Activated naive CD8-positive, alpha-beta T cell treated with anti-CD3 and anti-CD28 coated beads for 36 hours (primary cell): Measurements from ENCODE around the gene HEATR1. TPM values are rescaled to one million over a fixed set of nuclear protein-coding genes. Genes with fewer than 3 reads are reported as not detected.
"Not testable (repeated sequence)": the region's sequence is repeated elsewhere in the genome, so short reads cannot be mapped to it uniquely, and the experiment has no call there.

Experiments used
- DNase-seq: peaks from one replicate; pipeline ENCODE4 v3.0.0; 2021
- H3K27ac Mint-ChIP-seq: one replicate; pipeline ENCODE4 v1.8.0; 2022; ENCODE audit warnings: mild to moderate bottlenecking, moderate library complexity, mixed read lengths
- H3K27me3 Mint-ChIP-seq: one replicate; pipeline ENCODE4 v1.8.0; 2022; ENCODE audit warnings: mild to moderate bottlenecking, mixed read lengths
- H3K36me3 Mint-ChIP-seq: one replicate; pipeline ENCODE4 v1.8.0; 2021; ENCODE audit warnings: mild to moderate bottlenecking, mixed read lengths
- H3K4me1 Mint-ChIP-seq: one replicate; pipeline ENCODE4 v1.8.0; 2021; ENCODE audit warnings: mixed read lengths
- H3K4me3 Mint-ChIP-seq: one replicate; pipeline ENCODE4 v1.8.0; 2022; ENCODE audit warnings: mild to moderate bottlenecking, moderate library complexity, mixed read lengths
- H3K9me3 Mint-ChIP-seq: one replicate; pipeline ENCODE4 v1.8.0; 2022; ENCODE audit warnings: mixed read lengths
- total RNA-seq, 2 experiments: library from RNA; stranded (reverse); gene quantifications; one replicate each; pipeline ENCODE4 v1.2.3, GENCODE V29; 2021

HEATR1 gene
- total RNA-seq, 2 experiments from 2014 or later, result 101 TPM

- H3K9me3 Mint-ChIP-seq, result peaks cover 3% of the 10 kb centered on the region
- H3K4me3 Mint-ChIP-seq, result no peak overlapping the region
- peaks cover 2% of the 10 kb centered on the region for H3K4me1 Mint-ChIP-seq
- no peak for DNase-seq
- peaks cover 43% of the 10 kb centered on the region for H3K27me3 Mint-ChIP-seq
- peaks cover 2% of the 10 kb centered on the region for H3K36me3 Mint-ChIP-seq
- no peak overlapping the region for H3K27ac Mint-ChIP-seq
These were observed 4.8 kb upstream of the HEATR1 start for GRCh38 chr1:236608930-236609726.

- Mint-ChIP-seq H3K27me3 (peaks cover 40% of the 10 kb centered on the region), H3K4me1 (peaks cover 12% of the 10 kb centered on the region), H3K36me3 (peaks cover 15% of the 10 kb centered on the region)
- H3K4me3 Mint-ChIP-seq, H3K27ac Mint-ChIP-seq, H3K9me3 Mint-ChIP-seq, DNase-seq: not testable (repeated sequence)
These were observed 3.3 kb upstream of the HEATR1 start for GRCh38 chr1:236607597-236607996.

GRCh38 chr1:236604905-236605806 lies 840 bp upstream of the HEATR1 start:
- peak overlapping the region; percentile 96 for H3K4me3 Mint-ChIP-seq
- peak overlapping the region; percentile 91 for H3K27ac Mint-ChIP-seq
- H3K9me3 Mint-ChIP-seq, result no peaks in the 10 kb centered on the region
- peaks cover 26% of the 10 kb centered on the region for H3K36me3 Mint-ChIP-seq
- peaks cover 18% of the 10 kb centered on the region for H3K27me3 Mint-ChIP-seq
- peaks cover 18% of the 10 kb centered on the region for H3K4me1 Mint-ChIP-seq
- no peak for DNase-seq

- no peak for DNase-seq
- peaks cover 35% of the 10 kb centered on the region for H3K36me3 Mint-ChIP-seq
- no peak overlapping the region for H3K4me3 Mint-ChIP-seq
- no peak overlapping the region for H3K27ac Mint-ChIP-seq
- no peaks in the 10 kb centered on the region for H3K9me3 Mint-ChIP-seq
- no peaks in the 10 kb centered on the region for H3K27me3 Mint-ChIP-seq
- peaks cover 23% of the 10 kb centered on the region for H3K4me1 Mint-ChIP-seq
These were observed 2.1 kb downstream of the HEATR1 start for GRCh38 chr1:236602171-236602570.

- DNase-seq, result no peak
- Mint-ChIP-seq H3K27ac (no peak overlapping the region), H3K27me3 (no peaks in the 10 kb centered on the region), H3K4me1 (peaks cover 8% of the 10 kb centered on the region), H3K36me3 (peaks cover 24% of the 10 kb centered on the region), H3K4me3 (no peak overlapping the region), H3K9me3 (no peaks in the 10 kb centered on the region)
These were observed 13.7 kb downstream of the HEATR1 start for GRCh38 chr1:236590553-236591150.

- Mint-ChIP-seq H3K27me3 (no peaks in the 10 kb centered on the region), H3K4me3 (no peak overlapping the region), H3K36me3 (peaks cover 21% of the 10 kb centered on the region), H3K27ac (no peak overlapping the region), H3K4me1 (peaks cover 6% of the 10 kb centered on the region), H3K9me3 (no peaks in the 10 kb centered on the region)
- DNase-seq, result no peak
These were observed 14.8 kb downstream of the HEATR1 start for GRCh38 chr1:236589531-236589930.

- Mint-ChIP-seq H3K9me3 (no peaks in the 10 kb centered on the region), H3K4me1 (no peaks in the 10 kb centered on the region), H3K27ac (no peak overlapping the region), H3K36me3 (peaks cover 22% of the 10 kb centered on the region), H3K4me3 (no peak overlapping the region), H3K27me3 (no peaks in the 10 kb centered on the region)
- DNase-seq, result no peak
These were observed 22.8 kb downstream of the HEATR1 start for GRCh38 chr1:236581528-236581927.

- H3K27ac Mint-ChIP-seq, DNase-seq, H3K27me3 Mint-ChIP-seq, H3K4me1 Mint-ChIP-seq, H3K9me3 Mint-ChIP-seq, H3K4me3 Mint-ChIP-seq: not testable (repeated sequence)
- peaks cover 23% of the 10 kb centered on the region for H3K36me3 Mint-ChIP-seq
These were observed 23.9 kb downstream of the HEATR1 start for GRCh38 chr1:236580404-236580803.

- no peak for DNase-seq
- no peaks in the 10 kb centered on the region for H3K9me3 Mint-ChIP-seq
- no peaks in the 10 kb centered on the region for H3K27me3 Mint-ChIP-seq
- H3K4me3 Mint-ChIP-seq, result no peak overlapping the region
- H3K4me1 Mint-ChIP-seq, result no peaks in the 10 kb centered on the region
- H3K36me3 Mint-ChIP-seq, result peaks cover 20% of the 10 kb centered on the region
- no peak overlapping the region for H3K27ac Mint-ChIP-seq
These were observed 25.7 kb downstream of the HEATR1 start for GRCh38 chr1:236578661-236579060.

- H3K9me3 Mint-ChIP-seq, H3K4me1 Mint-ChIP-seq, H3K4me3 Mint-ChIP-seq, H3K27ac Mint-ChIP-seq, H3K27me3 Mint-ChIP-seq, DNase-seq: not testable (repeated sequence)
- peaks cover 22% of the 10 kb centered on the region for H3K36me3 Mint-ChIP-seq
These were observed 27.3 kb downstream of the HEATR1 start for GRCh38 chr1:236577041-236577440.

GRCh38 chr1:236576004-236576403 lies 28.3 kb downstream of the HEATR1 start:
- H3K27ac Mint-ChIP-seq, result no peak overlapping the region
- no peaks in the 10 kb centered on the region for H3K27me3 Mint-ChIP-seq
- H3K4me3 Mint-ChIP-seq, result no peak overlapping the region
- no peak for DNase-seq
- H3K36me3 Mint-ChIP-seq, result peaks cover 17% of the 10 kb centered on the region
- no peaks in the 10 kb centered on the region for H3K9me3 Mint-ChIP-seq
- H3K4me1 Mint-ChIP-seq, result no peaks in the 10 kb centered on the region

- H3K4me1 Mint-ChIP-seq, result no peaks in the 10 kb centered on the region
- H3K36me3 Mint-ChIP-seq, result peaks cover 17% of the 10 kb centered on the region
- H3K4me3 Mint-ChIP-seq, result no peak overlapping the region
- no peak overlapping the region for H3K27ac Mint-ChIP-seq
- no peaks in the 10 kb centered on the region for H3K27me3 Mint-ChIP-seq
- no peaks in the 10 kb centered on the region for H3K9me3 Mint-ChIP-seq
- no peak for DNase-seq
These were observed 28.8 kb downstream of the HEATR1 start for GRCh38 chr1:236575523-236575922.

- peaks cover 42% of the 10 kb centered on the region for H3K36me3 Mint-ChIP-seq
These were observed 35.9 kb downstream of the HEATR1 start for GRCh38 chr1:236568285-236568894.

GRCh38 chr1:236565530-236565929 lies 38.8 kb downstream of the HEATR1 start:
- Mint-ChIP-seq H3K9me3 (no peaks in the 10 kb centered on the region), H3K27me3 (no peaks in the 10 kb centered on the region), H3K27ac (peak overlapping the region; percentile 8), H3K4me3 (no peak overlapping the region), H3K36me3 (peaks cover 47% of the 10 kb centered on the region), H3K4me1 (peaks cover 3% of the 10 kb centered on the region)
- no peak for DNase-seq

More at GRCh38 chr1:236568285-236568894, 35.9 kb downstream of the HEATR1 start:
- H3K4me1 Mint-ChIP-seq, result no peaks in the 10 kb centered on the region
- no peaks in the 10 kb centered on the region for H3K9me3 Mint-ChIP-seq
- H3K27ac Mint-ChIP-seq, result peak overlapping the region; percentile 13
- DNase-seq, result no peak
- H3K4me3 Mint-ChIP-seq, result no peak overlapping the region
- no peaks in the 10 kb centered on the region for H3K27me3 Mint-ChIP-seq

GRCh38 chr1:236561976-236562375 lies 42.3 kb downstream of the HEATR1 start:
- no peaks in the 10 kb centered on the region for H3K9me3 Mint-ChIP-seq
- peaks cover 38% of the 10 kb centered on the region for H3K36me3 Mint-ChIP-seq
- H3K27ac Mint-ChIP-seq, result no peak overlapping the region
- no peaks in the 10 kb centered on the region for H3K27me3 Mint-ChIP-seq
- peaks cover 3% of the 10 kb centered on the region for H3K4me1 Mint-ChIP-seq
- H3K4me3 Mint-ChIP-seq, result no peak overlapping the region
- no peak for DNase-seq
